GM18499 (cell line): ENCODE data around the gene PLAAT2.
A peak's percentile ranks its signal among the peaks of the same experiment; 100 is the strongest.
"Not testable (repeated sequence)": the region's sequence is repeated elsewhere in the genome, so short reads cannot be mapped to it uniquely, and the experiment has no call there.

ENCODE experiments used
- ATAC-seq: cut with Tn5 transposase; IDR thresholded peaks from one replicate; pipeline ENCODE4 v1.9.1; 2021; ENCODE audit warnings: moderate number of reproducible peaks; ENCODE audit not compliant: insufficient read depth, unreplicated experiment

PLAAT2 gene

DNA sequence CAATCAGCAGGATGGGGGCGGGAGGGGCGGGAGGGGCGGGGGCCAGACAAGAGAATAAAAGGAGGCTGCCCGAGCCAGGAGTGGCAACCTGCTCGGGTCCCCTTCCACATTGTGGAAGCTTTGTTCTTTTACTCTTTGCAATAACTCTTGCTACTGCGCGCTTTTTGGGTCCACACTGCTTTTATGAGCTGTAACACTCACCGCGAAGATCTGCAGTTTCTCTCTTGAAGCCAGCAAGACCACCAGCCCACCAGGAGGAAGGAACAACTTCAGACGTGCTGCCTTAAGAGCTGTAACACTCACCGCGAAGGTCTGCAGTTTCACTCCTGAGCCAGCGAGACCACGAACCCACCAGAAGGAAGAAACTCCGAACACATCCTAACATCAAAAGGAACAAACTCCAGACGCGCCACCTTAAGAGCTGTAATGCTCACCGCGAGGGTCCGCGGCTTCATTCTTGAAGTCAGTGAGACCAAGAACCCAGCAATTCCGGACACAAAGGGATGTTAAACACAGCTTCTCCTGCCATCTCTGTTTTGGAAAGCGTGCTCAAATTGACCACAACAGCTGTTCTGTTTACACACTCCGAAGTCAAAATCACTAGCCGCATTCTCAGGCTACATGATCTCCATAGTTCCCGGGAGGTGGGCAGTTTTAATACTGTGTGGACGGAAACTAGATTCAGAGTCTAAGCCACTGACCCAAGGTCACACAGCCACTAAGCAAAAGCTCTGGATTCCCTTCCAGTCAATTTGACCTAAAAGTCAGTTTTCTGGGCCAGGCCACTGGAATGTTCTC lies 11.9 kb downstream of the PLAAT2 start:
- ATAC-seq, result no peak

- ATAC-seq, result not testable (repeated sequence)
Measured at GRCh38 chr11:63550156-63550700, 13.0 kb downstream of the PLAAT2 start.

- ATAC-seq, result no peak
Measured at GRCh38 chr11:63549411-63549810, 13.8 kb downstream of the PLAAT2 start.

- ATAC-seq, result no peak
Measured at GRCh38 chr11:63548178-63548577, 15.0 kb downstream of the PLAAT2 start.

DNA sequence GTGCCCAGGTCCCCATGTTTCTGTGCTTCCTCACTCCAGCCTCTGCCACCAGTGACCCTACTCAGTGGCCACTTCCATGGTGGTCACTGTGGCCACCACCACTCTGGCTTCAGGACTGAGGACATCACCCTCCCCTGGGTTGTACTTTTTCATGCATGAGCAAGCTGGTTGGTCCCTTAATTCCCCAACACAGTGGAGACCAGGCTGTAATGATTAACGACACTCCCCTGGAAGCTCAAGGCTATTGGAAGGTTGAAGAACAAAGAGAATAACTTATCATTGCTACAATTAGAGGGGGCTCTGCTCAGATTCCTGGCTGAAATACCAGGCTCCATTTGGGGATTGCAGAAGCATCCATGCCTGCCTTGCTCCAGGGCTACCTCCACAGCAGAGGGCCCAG lies 16.1 kb downstream of the PLAAT2 start:
- ATAC-seq, result no peak

DNA sequence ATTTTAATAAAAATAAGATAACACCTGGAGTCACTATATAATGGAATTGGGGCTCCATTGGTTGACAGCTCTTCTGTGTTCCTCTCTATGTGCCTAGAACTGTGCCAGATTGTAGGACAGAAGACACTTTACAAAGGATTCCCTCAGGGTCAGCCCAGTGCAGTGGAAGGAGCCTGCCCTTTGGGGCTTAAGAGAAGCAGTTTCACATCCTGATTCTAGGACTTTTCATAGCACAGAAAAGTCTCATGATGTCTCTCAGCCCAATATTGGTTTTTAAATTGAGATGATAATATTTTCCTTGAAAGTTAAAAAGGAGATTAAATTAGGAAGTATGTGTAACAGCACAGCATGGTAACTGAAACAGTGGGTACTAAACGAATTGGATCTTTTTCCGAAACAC lies 19.5 kb downstream of the PLAAT2 start:
- ATAC-seq, result no peak

DNA sequence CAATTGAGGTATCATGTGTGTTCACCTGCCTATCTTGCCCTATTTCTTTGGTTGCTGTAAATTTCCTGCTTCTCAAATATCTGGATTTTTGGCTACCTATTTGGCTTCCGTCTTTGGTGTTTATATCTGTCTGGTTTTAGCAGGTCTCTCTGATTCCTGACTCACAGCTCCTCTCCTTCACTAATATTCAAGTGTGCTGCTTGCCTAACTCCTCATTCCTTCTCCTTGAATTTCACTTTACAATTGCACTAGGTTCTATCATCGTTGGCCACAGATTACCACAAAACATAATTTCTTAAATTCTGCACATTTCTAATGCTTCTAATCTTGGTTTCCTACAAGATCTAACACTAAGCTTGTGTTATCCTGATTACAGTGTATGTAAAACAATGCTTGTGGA lies 20.7 kb downstream of the PLAAT2 start:
- ATAC-seq, result not testable (repeated sequence)

- no peak for ATAC-seq
Measured at GRCh38 chr11:63537293-63538101, 25.7 kb downstream of the PLAAT2 start.

- ATAC-seq, result no peak
Measured at GRCh38 chr11:63536669-63537292, 26.4 kb downstream of the PLAAT2 start, which contains the start of gene PLAAT4. PLAAT4 (plus strand) TSS chr11:63536808; CDS start chr11:63536869, 61 bp downstream.

DNA sequence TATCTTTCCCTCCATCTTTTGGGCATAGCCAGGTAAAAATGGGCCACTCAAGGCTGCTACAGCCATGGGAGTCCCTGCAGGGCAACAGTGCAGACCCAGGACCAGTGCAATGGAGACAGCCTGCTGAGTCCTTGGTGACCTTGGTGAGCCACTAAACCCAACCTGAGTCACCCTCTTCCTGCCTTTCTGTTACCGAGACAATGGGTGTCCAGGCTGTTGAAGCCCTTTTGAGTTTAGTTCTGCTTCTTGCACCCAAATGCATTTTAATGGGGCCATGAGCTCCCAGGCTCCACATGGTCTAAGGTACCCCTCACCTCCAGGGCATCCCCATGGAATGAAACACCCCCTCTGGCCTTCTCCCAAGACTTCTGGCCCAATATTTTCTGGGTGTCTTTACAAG lies 27.4 kb downstream of the PLAAT2 start:
- no peak for ATAC-seq

DNA sequence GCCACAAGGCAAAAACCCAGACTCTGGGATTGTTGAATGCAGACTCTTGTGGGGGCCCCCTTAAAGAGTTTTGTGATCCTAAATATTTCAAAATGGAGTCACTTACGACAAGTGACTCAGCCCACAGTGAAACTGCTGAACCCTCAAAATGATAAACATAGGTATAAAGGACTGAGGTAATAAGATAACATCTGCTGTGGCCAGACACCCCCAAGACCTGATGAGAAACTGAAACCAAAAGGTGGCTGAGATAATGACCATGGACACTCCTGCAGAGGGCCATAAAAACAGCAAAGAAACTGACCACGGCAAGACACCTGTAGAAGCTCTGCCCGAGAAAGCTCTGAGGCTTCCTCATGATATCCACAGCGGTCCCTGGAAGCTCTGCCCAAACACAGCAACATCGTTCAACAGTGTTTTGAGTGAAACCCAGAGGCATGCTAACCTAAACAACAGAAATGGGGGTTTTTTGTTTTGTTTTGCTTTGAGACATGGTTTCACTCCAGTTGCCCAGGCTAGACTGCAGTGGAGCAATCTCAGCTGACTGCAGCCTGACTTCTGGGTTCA lies 28.2 kb downstream of the PLAAT2 start:
- no peak for ATAC-seq

- no peak for ATAC-seq
Measured at GRCh38 chr11:63534076-63534475, 29.1 kb downstream of the PLAAT2 start.

DNA sequence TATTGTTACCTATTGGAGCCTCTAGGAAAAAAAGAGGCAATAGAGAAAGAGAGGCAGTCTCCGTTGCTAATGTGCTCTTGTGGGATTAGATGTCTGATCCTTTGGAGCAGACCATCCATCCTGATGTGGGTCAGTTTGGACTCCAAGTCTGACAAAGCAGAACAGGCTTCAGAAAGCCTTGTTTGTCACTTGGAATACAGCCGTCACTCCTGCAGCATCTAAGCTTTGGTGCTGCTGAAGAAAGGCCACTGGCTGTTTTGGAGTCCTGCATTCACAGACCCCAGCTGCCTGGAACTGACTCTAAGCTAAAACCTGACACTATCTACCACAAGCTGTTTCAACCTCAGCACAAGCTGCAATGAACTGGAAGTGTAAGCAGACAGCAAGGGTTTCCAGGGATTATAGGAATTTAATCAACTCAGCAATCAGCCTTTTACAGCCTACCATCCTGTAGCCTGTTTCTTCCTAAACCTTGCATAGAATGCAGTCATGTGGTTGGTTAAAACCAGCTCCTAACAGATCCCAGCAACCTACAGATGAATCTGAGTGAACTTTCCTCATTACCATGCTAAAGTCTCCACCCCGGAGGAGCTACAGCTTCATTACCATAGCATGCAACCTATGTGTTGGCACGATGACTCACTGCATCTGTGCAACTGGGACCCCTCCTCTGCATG lies 30.2 kb downstream of the PLAAT2 start:
- no peak for ATAC-seq

DNA sequence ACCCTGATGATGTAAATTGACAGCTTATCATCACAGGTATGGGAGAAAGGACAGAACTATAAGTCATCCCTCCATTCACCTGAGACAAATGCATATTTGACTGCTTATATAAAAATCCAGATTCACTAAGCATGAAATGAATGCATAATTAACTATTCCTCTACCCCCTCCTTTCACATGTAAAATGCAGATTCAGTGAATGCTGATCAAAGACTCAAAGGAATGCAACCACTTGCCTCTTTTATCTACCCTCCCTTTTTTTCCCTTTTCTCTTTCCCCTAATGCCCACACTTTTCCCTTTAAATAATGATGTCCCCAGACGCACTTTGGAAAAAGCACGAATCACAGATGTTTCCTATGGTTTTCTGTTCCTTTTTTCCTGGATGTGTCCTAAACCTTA lies 31.1 kb downstream of the PLAAT2 start:
- ATAC-seq, result no peak

GRCh38 chr11:63531074-63531792 lies 31.9 kb downstream of the PLAAT2 start:
- peak; percentile 54 for ATAC-seq

DNA sequence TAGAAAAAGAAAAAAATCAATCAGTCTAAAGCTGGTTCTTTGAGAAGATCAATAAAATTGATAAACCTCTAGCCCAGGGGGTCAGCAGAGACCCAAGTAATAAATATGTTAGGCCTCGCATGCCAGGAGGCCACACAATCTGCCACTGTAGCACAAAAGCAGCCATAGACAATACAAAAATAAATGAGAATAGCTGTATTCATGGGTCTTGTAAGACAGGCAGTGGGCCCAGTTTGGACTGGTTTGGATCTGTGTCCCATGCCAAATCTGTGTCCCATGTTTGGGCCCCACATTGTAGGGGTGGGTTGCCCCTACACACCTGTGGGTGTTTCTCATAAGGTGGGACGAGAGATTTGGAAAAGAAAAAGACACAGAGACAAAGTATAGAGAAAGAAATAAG lies 33.2 kb downstream of the PLAAT2 start:
- no peak for ATAC-seq

- not testable (repeated sequence) for ATAC-seq
Measured at GRCh38 chr11:63529373-63529772, 33.8 kb downstream of the PLAAT2 start.

DNA sequence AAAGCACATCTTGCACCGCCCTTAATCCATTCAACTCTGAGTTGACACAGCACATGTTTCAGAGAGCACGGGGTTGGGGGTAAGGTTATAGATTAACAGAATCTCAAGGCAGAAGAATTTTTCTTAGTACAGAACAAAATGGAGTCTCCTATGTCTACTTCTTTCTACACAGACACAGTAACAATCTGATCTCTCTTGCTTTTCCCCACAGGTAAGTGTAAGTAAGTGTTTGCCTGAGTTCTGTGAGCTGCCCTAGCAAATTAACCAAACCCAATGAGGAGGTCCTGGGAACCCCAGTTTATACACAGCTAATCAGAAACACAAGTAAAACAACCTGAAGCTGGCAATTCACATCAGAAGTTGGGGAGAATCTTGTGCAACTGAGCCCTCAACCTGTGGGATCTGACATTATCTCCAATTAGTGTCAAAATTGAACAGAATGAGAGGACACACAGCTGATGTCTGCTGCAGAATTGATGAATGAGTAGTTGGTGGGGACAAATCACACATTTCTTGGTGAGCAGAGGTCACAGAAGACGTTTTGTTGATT lies 34.4 kb downstream of the PLAAT2 start:
- ATAC-seq, result not testable (repeated sequence)

DNA sequence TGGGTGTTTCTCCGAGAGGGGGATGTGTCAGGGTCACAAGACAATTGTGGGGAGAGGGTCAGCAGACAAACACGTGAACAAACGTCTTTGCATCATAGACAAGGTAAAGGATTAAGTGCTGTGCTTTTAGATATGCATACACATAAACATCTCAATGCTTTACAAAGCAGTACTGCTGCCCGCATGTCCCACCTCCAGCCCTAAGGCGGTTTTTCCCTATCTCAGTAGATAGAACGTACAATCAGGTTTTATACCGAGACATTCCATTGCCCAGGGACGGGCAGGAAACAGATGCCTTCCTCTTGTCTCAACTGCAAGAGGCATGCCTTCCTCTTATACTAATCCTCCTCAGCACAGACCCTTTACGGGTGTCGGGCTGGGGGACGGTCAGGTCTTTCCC lies 35.0 kb downstream of the PLAAT2 start:
- not testable (repeated sequence) for ATAC-seq
